ENCODE data around the gene VGF. TPM values are rescaled to one million over a fixed set of nuclear protein-coding genes. Genes with fewer than 3 reads are reported as not detected.
"Not testable (repeated sequence)": the region's sequence is repeated elsewhere in the genome, so short reads cannot be mapped to it uniquely, and the experiment has no call there.

VGF gene
- total RNA-seq, 1 experiment from 2014 or later = 16.0 TPM

DNA sequence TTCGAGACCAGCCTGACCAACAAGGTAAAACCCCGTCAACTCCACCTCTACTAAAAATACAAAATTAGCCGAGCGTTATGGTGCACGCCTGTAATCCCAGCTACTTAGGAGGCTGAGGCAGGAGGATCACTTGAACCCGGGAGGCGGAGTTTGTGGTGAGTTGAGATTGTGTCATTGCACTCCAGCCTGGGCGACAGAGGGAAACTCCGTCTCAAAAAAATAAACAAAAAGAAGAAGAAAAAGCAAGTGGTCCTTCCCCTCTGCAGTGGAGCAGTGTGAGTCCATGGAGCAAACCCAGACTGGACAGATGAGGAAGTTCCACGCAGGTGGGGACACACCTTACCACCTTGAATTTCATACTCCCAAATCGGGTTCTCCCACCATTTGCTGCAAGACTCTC, 51.5 kb downstream of the VGF start:
- Histone ChIP-seq H3K36me3 (ENCODE audit: insufficient read depth, low read length, poor library complexity, severe bottlenecking) (no peaks in the 10 kb centered on the region), H3K4me3 (ENCODE audit: low read depth, low read length, poor library complexity, severe bottlenecking) (no peak overlapping the region), H3K27me3 (replicated peaks; ENCODE audit: insufficient read depth, low read depth, low read length, poor library complexity) (no peaks in the 10 kb centered on the region), H3K27ac (ENCODE audit: low read depth, low read length, poor library complexity, severe bottlenecking) (no peak overlapping the region), H3K9me3 (ENCODE audit: low read depth, low read length, poor library complexity, severe bottlenecking) (no peaks in the 10 kb centered on the region), H3K4me1 (ENCODE audit: insufficient read depth, low read length, poor library complexity, severe bottlenecking) (peaks cover 5% of the 10 kb centered on the region)
- DNase-seq (ENCODE audit: low spot score) = no peak
- no TSS peak for BruUV-seq (replicated peaks)
- ChIA-PET CTCF (no interaction called here), POLR2A (ENCODE audit: low non-redundant PET) (interaction anchor here (0.5 kb wide), 1 partner anchor 194 kb away, joined by 3 read pairs; no protein-coding TSS in a partner anchor)
- TF ChIP-seq, protein P1, sequence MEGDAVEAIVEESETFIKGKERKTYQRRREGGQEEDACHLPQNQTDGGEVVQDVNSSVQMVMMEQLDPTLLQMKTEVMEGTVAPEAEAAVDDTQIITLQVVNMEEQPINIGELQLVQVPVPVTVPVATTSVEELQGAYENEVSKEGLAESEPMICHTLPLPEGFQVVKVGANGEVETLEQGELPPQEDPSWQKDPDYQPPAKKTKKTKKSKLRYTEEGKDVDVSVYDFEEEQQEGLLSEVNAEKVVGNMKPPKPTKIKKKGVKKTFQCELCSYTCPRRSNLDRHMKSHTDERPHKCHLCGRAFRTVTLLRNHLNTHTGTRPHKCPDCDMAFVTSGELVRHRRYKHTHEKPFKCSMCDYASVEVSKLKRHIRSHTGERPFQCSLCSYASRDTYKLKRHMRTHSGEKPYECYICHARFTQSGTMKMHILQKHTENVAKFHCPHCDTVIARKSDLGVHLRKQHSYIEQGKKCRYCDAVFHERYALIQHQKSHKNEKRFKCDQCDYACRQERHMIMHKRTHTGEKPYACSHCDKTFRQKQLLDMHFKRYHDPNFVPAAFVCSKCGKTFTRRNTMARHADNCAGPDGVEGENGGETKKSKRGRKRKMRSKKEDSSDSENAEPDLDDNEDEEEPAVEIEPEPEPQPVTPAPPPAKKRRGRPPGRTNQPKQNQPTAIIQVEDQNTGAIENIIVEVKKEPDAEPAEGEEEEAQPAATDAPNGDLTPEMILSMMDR (conservative IDR thresholded peaks at IDR 0.05; ENCODE audit: low read depth, low read length) = no peak
- TF ChIP-seq EZH2 (IDR thresholded peaks at IDR 0.05; ENCODE audit: borderline replicate concordance, low read depth, low read length, poor library complexity, severe bottlenecking) = no peak
- intact Hi-C loops (cut with micrococcal nuclease; ENCODE audit: unreplicated experiment) = no loop called here

DNA sequence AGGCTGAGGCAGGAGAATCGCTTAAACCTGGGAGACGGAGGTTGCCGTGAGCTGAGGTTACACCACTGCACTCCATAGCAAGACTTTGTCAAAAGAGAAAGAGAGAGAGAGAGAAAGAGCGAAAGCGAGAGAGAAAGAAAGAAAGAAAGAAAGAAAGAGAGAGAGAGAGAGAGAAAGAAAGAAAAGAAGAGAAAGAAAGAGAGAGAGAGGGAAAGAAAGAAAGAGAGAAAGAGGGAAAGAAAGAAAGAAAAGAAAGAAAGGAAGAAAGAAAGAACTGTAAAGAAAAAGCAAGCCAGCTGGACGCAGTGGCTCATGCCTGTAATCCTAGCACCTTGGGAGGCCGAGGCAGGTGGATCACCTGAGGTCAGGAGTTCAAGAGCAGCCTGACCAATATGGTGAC, 52.2 kb downstream of the VGF start:
- H3K36me3 ChIP-seq (ENCODE audit: insufficient read depth, low read length, poor library complexity, severe bottlenecking); H3K4me3 ChIP-seq (ENCODE audit: low read depth, low read length, poor library complexity, severe bottlenecking); CTCF ChIA-PET; POLR2A ChIA-PET (ENCODE audit: low non-redundant PET); H3K27me3 ChIP-seq (replicated peaks; ENCODE audit: insufficient read depth, low read depth, low read length, poor library complexity); BruUV-seq (replicated peaks); H3K9me3 ChIP-seq (ENCODE audit: low read depth, low read length, poor library complexity, severe bottlenecking); H3K27ac ChIP-seq (ENCODE audit: low read depth, low read length, poor library complexity, severe bottlenecking); intact Hi-C loops (cut with micrococcal nuclease; ENCODE audit: unreplicated experiment); DNase-seq (ENCODE audit: low spot score): not testable (repeated sequence)
- peaks cover 12% of the 10 kb centered on the region for H3K4me1 ChIP-seq (ENCODE audit: insufficient read depth, low read length, poor library complexity, severe bottlenecking)

Small RNA genes within 50 kb of the gene (microRNA-seq; reads per million reads assigned to microRNA genes)
- 0.81 reads per million for gene MIR4653

Other genes with a start within 250 kb of the VGF start
- 1.7 and 2.0 TPM in 2 replicates for gene MUC3A, start 216.0 kb downstream of the VGF start, total RNA-seq (2021)
- gene MUC12, start 196.0 kb downstream of the VGF start, total RNA-seq (2021) = 0.67 and 0.94 TPM in 2 replicates
- not detected in 2 replicates for gene MUC17, start 145.5 kb downstream of the VGF start, total RNA-seq (2021)
- gene TRIM56, start 80.1 kb downstream of the VGF start, total RNA-seq (2021) = 27.5 and 32.3 TPM in 2 replicates
- gene SERPINE1, start 38.5 kb downstream of the VGF start, total RNA-seq (2021) = 4.7 and 5.3 TPM in 2 replicates
- gene AP1S1, start 11.1 kb downstream of the VGF start, total RNA-seq (2021) = 71.3 and 79.0 TPM in 2 replicates
- not detected in 2 replicates for gene NAT16, start 14.7 kb upstream of the VGF start, total RNA-seq (2021)
- gene MOGAT3, start 35.5 kb upstream of the VGF start, total RNA-seq (2021) = not detected in 2 replicates
- 77.0 and 84.1 TPM in 2 replicates for gene PLOD3, start 52.0 kb upstream of the VGF start, total RNA-seq (2021)
- 64.4 and 65.1 TPM in 2 replicates for gene ZNHIT1, start 52.6 kb upstream of the VGF start, total RNA-seq (2021)
- gene CLDN15, start 72.2 kb upstream of the VGF start, total RNA-seq (2021) = 14.7 and 16.6 TPM in 2 replicates
- 74.1 and 79.6 TPM in 2 replicates for gene FIS1, start 79.5 kb upstream of the VGF start, total RNA-seq (2021)
- gene IFT22, start 156.2 kb upstream of the VGF start, total RNA-seq (2021) = 41.9 and 47.6 TPM in 2 replicates
- gene COL26A1, start 197.3 kb upstream of the VGF start, total RNA-seq (2021) = 0.35 and 0.43 TPM in 2 replicates

All from A673 (cell line).